ENCODE measurements around the gene DISC1.
"Not testable (repeated sequence)": the region's sequence is repeated elsewhere in the genome, so short reads cannot be mapped to it uniquely, and the experiment has no call there.

DISC1 gene

DNA sequence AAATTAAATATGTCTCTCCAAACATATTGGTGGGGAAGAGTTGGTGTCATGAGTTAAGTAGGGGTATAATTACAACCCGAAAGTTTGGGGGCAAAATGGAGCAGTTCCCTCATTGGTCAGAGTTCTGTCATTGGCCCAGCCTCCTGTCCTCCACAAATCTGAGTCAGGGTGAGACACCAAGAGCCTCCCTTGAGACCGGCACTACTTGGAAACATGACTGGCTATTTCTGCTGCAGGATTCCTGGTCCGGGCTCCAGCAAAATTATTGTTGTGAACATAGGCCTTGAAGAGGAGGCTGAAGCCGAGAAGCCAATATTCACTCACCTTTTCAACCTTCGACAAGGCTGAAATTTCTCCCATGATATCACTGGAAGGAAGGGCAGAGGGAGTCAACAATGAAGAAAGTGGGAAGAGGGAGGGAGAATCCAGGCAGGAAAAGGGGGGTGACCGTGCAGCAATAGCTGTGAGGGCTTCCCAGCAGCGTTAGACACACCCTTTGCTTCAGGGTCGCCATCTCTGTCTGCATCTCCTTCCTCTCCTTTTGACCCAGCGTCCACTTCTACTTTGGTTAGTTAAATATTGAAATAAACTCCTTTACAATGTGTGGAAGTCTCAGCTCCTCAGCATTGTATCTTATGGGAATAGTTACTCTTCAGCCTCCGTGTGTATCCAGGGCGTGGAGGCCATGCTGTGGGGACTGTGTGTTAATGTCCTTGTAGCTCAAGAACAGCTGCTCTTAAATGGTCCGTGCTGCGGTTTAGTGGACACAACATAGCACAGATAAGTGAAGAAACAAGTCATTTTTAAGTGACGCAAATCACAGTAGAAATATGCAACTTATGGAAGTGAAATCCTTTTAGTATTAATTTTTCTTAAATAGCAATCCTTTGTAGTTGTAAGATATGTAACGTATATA lies 307.4 kb downstream of the DISC1 start:
- DNase-seq (ENCODE audit: low read depth), result no peak

DNA sequence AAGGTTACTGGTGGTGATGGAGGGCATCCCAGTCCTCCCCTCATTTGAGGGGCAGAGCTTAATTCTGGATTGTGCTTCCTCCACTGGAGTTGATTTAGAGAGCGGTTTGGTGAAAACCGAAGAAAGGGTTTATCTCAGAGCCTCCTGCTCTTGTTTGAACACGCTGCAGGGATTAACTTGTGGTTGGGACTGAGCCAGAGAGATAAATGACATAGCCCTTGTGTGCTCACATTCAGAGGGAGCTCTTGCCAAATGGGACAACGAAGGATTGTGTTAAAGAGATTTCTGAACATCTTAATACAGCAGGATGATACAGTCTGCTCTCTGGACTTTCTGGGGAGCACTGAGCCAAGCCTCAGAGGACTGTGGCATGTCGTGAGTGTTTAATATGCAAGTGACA lies 308.2 kb downstream of the DISC1 start:
- no peak for DNase-seq (ENCODE audit: low read depth)

DNA sequence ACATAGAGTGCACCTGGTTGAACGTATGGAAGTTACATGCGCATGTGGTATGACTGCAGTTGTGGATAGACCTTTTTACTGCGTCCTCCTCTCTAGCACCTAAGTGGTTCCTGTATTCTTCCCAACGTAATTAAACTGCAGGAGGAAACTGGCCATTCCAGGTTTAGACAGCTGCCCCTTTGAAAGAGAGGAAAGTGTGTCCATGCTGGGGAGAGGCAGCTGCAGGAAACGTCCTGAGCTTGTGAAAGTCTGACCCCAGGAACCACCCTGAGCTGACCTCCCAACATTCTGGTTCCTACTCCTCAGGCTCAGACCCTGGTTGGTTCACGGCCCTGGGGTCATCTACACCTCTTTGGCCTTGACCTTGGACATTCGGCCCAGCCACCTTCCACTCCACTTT lies 309.3 kb downstream of the DISC1 start:
- DNase-seq (ENCODE audit: low read depth), result no peak

DNA sequence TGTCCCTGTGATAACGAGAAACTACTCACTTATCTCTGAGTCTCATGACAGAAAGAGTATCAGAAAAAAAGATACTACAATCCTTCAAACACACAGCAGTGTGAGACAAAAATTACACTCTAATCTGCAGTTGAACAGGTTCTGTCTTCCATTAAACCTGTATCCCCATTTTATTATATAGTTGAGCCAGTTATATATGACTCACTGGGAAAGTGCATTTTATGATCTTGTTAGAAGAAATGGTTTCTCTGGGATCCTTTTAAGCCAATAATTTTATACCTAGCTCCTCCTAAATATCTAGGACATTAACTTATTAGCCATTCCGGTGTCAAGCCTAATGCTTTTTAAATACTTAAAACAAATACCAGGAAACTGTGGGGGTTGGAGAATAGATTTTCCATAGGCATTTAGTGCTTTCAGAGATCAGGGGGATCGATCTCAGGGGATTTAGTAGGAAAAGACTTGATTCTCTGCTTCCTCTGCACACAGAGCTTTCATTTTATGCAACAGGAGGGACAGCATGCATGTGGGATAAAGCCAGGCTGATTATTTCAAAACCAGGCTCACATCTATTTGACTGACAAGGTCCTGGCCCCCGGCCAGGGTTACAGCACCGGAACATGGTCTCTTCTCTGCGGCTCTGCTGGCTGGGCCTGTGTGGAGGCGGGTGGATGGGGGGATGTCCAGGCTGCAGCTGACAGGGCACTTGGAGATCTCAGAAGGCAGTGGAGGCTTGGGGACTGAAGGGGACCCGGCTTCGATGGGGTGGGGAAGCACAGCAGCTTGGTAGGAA lies 310.6 kb downstream of the DISC1 start:
- no peak for DNase-seq (ENCODE audit: low read depth)

DNA sequence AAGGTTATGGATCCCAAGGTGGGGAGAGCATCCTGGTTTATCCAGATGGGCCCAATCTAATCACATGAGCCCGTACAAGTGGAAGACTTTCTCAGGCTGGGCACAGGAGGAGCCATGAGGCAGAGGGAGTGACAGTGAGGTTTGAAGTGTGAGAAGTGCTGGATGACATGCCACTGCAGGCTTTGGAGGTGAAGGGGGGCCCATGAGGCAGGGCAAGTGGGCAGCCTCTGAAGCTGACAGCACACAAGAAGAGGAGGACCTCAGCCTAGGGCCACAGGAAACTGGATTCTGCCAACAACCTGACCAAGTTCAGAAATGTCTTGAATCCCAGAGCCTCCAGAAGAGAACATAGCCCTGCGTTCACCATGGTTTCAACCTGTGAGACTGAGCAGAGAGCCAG lies 311.6 kb downstream of the DISC1 start:
- no peak for DNase-seq (ENCODE audit: low read depth)

DNA sequence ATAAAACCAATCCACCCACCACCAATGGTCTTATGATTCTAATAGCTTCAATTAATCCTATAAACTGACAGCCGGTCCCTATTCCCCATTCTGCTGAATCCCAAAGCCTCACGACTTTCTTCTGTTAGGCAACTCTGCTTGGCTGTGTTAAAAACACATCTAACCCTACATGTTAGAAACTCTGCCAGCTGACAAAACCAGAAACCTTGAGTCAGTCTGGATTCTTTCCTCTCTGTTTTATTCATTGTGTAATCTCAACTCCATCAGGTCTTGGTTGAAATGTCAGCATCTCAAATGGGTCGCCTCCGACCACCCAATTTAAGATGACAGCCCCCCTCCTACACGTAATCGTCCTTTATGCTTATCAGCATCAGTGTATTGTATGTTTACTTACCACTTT lies 312.1 kb downstream of the DISC1 start:
- DNase-seq (ENCODE audit: low read depth), result no peak

DNA sequence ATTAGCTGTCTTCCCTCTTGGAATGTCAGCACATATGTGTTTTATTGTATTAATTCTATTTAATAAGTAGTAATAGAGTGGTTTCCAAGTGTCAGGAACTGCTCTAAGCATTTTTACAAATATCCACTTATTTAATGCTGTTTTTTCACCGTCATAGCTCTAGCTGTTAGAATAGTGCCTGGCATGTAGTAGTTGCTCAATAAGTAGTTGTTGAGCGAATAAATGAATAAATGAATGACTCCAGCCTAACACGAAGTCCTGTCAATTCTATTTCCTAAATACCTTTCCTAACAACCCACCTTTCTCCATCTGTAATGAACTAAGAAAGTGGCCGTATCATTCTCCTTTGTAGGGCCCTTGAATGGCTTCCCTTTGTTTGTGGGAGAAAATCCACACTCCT lies 312.5 kb downstream of the DISC1 start:
- DNase-seq (ENCODE audit: low read depth), result no peak

DNA sequence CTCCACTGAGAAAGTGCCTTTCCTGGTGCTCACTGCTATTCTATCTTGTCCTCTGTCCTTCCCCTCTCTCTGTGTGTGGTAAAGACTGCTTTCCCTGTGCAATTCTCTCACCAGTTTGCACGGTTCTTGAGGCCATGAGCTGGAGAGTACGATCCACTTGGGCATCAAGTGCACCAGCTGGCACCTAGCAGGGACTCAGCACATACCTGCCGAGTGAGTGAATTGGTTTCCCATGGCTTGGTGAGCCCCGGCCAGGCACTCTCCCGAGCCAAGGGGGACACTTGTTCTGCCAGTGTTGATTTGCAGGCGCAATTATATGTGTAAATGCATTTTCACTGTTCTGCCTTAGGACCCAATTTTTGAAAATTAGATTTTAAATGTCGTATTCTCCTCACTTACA lies 313.5 kb downstream of the DISC1 start:
- no peak for DNase-seq (ENCODE audit: low read depth)

DNA sequence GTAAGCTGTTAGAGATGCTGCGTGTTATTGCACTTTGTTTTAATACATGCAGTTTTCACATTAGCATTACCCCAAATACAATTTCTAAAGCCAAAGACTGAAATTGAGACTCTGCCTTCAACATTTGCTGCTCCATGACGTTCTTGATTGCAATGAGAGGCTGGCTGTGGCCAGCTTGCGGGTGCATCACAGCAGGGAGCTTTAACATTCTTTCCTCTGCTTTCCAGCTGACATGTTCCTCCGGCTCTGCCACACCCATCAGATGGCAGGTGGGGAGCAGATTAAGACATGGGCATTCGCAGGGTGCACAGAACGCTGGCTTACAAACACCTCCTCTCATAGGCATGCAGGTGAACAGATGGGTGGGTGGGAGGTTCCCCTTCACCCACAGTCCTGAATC lies 314.1 kb downstream of the DISC1 start:
- no peak for DNase-seq (ENCODE audit: low read depth)

DNA sequence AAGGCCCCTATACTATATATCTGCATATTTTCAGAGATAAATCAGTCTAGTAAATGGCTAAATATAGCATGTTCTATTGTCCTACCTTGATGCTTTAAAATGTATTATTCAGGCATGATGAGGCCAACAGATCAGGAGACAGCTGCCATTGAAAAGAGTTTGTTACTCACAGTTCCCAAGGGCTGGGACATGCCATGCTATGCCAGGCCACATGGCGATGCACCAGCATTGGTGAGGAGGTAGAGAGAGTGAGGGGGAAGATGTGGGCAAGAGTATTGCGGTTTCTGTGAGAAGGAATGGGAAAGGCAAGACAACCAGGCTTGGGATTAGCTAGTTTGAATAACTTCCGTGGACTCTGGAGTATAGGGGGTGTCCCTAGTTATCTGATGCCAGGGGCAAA lies 316.5 kb downstream of the DISC1 start:
- no peak for DNase-seq (ENCODE audit: low read depth)

DNA sequence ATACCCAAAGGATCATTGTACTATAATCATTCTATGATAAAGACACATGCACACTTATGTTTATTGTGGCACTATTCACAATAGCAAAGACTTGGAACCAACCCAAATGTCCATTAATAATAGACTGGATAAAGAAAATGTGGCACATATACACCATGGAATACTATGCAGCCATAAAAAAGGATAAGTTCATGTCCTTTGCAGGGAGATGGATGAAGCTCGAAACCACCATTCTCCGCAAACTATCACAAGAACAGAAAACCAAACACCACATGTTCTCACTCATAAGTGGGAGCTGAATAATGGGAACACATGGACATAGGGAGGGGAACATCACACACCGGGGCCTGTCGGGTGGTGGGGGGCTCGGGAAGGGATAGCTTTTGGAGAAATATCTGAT lies 321.5 kb downstream of the DISC1 start:
- not testable (repeated sequence) for DNase-seq (ENCODE audit: low read depth)

DNA sequence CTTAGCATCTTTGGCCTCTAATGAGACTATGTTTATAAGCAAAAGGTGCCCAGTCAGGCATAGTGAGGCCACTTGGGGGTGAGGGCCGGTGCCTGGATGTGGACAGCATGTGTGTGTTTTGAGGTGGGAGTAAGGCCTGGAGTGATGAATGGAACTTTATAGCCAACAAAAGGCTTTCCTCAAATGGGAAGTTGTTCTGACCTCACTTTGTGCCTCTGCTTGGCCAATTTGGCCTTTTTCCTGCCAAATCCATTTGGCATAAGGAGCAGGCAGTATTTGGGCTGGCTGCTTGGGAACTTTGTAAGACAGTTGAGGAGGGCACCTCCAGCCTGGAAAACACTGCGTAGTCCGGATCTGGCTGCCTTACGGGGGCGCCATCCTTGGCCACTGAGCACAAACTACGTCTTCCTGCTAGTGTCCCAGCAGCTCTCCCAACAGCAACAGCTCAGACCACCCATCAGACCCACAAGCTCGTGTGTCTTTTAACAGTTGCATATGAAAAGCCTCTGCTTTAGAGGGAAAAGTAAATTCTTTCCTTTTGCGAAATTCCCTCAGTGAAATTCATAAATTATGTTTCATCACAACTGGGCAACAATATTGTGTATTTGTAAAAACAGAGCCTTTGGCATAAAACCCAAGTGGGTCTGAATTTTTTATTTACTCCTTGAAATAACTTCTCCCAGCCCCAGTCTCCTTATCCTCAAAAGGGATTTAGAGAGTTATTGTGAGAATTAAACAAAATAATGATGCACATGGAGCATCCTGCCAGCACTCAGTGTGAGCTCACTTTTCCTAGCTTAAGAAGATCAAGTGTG lies 322.9 kb downstream of the DISC1 start:
- DNase-seq (ENCODE audit: low read depth), result no peak

DNA sequence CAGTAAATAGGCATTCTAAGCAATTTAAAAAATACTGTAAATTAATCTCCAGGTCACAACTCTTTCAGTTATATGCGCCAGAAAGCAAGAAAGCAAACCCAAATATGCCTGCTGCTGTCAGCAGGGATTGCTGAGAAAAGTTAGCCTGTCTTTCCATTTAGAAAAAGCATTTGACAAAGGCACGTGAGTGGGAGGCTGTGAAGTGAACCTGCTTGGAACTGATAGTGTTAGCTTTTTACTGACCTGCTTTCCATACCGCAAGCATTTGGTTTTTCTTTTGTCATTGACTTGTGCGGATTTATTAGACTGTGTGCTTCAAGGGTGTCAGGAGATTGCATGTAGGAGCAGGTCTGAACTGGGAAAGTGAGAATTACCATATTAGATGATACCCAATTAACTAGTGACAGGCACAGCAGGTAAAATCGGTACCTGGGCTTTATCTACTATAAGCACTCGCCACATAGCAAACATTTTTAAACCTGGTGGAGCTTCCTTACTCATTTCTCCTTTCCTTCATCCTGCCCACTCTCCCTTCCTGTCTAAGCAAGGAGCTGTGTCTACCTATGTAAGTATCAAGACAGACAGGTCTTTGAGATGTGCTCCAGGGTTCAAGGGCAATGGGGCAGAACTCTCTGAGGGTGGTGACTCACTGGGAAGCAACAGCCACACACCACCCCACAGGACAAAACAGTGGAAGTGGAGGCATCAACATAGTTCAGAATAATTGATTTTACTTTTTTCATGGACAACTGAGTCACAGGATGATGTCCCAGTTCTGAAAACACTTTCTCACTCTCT lies 323.9 kb downstream of the DISC1 start:
- no peak for DNase-seq (ENCODE audit: low read depth)

DNA sequence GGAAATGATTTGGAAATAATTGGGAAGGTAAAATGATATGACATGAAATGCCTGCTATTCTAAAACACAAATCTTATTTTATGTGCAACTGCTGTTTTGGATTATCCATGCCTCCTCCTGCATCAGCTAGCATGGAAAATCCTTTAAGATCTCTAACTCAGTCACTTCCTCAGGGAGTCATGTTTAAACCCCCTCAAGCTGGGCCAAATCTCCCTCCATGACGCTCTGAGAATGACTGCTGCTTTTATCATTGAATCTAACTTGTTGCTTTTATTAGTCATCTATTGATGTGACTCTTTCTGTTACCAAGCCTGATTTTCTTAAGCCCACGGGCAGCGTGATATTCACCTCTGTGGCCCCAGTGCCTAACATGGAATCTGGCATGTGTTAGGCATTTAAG lies 324.8 kb downstream of the DISC1 start:
- DNase-seq (ENCODE audit: low read depth), result peak; percentile 27

DNA sequence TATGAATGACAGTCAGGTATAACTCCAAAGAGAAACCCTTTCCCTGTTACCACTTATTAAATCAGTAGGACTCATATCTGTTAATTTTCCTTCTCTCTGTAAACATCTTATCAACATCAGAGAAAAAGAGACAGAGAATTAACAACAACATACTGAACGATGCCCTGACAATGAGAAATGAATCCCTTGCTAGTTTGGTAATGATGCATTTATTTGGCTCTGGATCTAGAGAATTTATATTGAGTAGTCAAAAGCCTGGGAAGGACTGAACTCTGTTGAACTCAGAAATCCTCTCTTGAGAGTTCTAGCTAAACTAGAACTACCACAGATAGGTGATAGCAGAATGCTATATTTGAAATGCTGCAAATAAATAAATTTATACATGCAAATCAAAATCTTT lies 325.6 kb downstream of the DISC1 start:
- DNase-seq (ENCODE audit: low read depth), result no peak

DNA sequence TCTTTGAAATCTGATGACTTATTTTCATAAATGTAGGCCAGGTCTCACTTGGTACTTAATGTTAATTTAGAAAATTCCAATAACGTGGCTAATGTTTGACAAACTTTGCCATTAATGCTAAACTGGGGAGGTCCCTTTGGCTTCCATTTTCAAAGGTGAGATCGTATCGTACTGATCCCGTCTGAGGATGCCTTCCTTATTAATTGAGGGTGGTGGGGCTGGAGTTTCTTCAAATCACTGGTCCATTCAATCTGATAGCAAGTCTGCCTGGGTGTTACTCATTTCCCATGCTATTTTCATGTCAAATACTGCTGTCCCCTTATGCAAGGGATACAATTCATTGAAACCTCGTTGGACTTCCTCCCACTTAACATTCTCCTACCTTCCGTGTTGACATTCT lies 327.1 kb downstream of the DISC1 start:
- no peak for DNase-seq (ENCODE audit: low read depth)

DNA sequence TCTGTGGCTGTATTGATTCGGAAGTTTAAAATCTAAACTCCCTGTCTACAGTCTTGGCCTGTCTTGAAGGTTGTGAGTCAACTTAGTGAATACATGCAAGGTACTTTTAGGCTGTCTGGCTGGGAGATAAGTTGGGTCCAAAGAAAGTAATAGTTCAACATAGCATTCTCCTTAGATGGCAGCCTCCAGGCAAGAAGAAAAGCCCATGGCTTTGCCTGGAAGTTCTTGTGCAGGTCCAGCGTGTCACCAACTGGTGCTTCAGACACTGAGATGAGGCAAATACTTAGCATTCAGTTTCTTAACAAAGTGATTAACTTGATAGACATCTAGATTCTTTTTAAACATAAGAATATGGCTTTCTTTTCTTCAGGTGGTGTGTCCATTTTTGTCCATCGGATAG lies 328.2 kb downstream of the DISC1 start:
- DNase-seq (ENCODE audit: low read depth), result no peak

DNA sequence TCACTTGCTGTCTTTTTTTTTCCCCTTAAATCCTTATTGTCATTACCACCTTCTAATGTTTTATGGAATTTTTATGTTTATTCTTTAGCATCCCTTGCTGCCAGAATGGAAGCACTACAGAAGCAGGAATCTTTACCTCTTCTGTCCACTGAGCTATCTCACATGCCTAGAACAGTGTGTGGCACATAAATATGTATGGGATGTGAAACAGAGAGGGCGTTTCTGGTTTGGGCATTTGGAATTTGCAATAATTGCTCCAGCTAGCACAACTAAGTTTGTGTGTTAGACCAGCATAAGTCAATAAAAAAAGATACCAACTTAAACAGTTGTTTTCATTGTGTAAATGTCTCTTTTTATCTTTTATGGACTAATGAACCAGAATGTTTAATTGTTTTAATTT lies 330.8 kb downstream of the DISC1 start:
- DNase-seq (ENCODE audit: low read depth), result no peak

DNA sequence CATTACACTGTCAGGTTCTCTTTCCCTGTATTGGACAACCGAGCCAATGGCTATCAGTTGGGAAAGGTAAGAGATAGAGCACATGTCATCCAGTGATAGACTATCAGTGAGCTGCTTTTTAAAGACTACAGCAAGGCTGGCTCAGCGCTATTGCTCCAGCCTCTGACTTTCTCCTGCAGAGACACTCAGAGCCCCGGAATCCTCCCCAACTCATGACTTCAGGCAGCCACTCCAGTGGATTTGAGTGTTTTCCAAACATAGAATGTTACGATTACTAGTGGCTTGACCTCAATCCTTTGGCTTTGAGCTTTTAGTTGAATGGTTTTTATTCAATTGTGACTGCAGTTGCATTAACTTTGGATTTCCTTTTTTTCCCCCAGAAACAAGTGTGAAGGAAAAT lies 331.9 kb downstream of the DISC1 start:
- no peak for DNase-seq (ENCODE audit: low read depth)

DNA sequence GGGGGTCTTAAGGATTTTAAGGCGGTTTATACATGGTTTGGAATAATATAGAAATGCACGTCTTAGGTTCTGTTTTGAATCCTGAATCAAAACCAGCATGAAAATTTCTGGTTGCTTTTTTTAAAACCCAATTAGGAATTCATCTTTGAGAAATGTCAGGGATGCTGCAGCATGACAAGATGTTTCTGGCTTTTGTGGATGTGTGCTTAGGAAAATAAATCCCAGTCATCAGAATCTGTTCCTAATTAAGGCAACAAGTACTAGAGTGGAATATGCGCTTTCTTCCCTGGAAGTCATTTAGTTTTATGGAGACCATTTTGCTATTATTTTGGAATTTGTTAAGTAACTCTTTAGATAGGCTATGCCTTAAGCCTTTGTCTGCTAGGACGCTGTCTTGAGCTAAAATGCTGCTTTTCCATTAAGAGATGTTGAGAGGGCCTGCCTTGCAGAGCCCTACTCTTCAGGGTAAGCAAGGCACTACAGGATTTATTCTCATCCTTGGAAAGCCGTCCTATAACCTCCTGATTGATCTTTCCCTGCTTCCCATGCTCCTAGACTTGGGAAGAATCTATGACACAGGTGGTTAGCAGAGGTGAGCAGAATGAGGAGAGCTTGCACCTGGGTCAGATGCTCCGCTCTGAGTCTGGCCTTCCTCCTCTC lies 332.8 kb downstream of the DISC1 start:
- DNase-seq (ENCODE audit: low read depth), result no peak

DNA sequence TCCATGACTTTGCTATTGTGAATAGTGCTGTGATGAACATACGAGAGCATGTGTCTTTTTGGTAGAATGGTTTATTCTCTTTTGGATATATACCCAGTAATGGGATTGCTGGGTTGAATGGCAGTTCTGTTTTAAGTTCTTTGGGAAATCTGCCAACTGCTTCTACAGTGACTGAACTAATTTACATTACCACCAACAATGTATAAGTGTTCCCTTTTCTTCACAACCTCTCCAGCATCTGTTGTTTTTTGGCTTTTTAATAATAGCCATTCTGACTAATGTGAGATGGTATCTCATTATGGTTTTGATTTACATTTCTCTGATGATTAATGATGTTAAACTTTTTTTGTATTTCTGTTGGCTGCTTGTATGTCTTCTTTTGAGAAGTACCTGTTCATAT lies 335.2 kb downstream of the DISC1 start:
- not testable (repeated sequence) for DNase-seq (ENCODE audit: low read depth)
